ENCODE measurements around the gene KCND3.

DNA sequence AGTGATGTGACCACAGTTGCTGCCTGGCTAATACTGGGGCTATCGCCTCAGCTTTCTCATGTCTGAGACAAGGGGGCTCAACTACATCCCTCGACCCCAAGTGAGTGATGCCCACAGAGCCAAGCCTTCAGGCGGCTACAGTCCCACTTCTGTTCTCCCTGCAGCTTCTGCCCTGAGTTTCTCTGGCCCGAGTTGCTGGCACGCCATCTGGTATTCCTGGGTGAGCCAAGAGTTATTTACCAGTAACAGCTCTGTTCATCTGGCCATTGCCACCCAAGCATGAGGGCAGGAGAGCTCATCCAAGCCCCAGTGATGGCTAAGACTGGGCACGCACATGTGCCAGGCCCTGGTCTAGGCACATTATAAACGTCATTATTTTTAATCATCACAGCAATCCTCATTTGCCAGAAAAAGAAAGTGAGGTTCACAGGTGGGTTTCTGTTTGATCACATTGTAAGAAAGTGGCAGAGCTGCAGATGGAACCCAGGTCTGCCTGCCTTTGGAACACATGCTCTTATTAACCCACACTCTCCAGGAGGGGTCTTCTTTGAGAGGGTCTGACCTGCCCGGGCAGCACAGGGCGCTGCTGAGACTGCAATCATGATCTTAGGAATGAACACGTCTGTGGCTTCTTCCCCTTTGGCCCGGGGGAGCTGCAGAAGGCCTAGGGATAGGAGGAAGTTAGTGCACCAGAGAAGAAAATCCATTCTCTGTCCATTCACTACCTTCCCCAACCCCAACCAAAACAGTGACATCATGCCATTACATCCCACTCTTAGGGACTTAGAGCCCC, 27.5 kb downstream of the KCND3 start:
- TF ChIP-seq CTCF (conservative IDR thresholded peaks at IDR 0.05; ENCODE audit: low read length) (no peak), EZH2phosphoT487 (IDR thresholded peaks at IDR 0.05; ENCODE audit: borderline replicate concordance) (no peak)
